ENCODE measurements around the gene ZNF804B.

The ZNF804B gene

GRCh38 chr7:88818552-88818951 lies 59.1 kb downstream of the ZNF804B start:
- no peak for DNase-seq (ENCODE audit: low read depth)
- no peak overlapping the region for H3K4me3 ChIP-seq (ENCODE audit: low read depth, low read length)

DNA sequence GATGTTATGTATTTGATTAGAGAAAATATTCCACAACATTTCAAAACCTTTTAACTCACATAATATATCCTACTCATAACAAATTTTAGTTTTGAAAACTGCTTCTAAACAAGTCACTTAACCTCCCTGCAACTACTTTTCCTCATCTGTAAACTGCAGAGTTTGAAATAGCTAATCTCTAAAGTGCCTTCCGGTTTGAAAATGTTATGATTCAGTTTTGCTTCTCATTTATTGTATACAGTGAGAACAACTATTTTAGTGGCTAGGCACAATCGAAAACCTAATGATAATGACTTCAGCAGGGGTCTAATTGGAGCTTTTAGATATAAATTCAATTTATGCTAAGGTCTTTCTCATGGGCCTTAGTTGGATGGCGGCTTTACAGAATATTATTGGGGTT lies 66.7 kb downstream of the ZNF804B start:
- DNase-seq (ENCODE audit: low read depth): no peak

DNA sequence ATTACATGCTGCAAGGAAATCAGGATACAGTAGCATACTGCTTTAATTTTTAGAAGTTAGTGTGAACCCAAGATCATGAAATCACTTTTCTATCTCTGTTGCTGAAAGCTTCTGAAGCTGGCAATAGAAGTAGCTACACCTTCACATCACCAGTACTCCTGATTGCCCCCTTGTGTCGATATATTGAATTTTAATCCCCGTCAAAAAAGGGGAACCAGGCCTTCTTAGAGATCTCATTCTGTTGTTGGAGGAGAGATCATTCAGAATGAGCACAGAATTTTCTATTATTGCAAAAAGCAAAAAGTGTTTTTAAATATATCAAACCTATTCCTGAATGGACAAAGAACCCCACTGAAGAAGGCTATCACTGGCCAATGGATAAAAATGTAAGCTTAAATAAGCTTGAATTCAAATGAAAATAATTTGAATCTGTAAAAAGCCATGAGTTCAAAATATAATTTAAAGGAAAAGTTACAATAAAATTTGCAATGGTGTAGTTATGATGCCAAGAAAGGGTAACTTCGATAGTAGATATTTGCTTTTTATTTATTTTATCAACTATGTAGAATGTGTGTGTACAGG lies 75.7 kb downstream of the ZNF804B start:
- H3K4me3 ChIP-seq (ENCODE audit: low read depth, low read length): no peak overlapping the region
- DNase-seq (ENCODE audit: low read depth): no peak

More for the DNA sequence above, 66.7 kb downstream of the ZNF804B start:
- H3K4me3 ChIP-seq (ENCODE audit: low read depth, low read length): no peak overlapping the region

DNA sequence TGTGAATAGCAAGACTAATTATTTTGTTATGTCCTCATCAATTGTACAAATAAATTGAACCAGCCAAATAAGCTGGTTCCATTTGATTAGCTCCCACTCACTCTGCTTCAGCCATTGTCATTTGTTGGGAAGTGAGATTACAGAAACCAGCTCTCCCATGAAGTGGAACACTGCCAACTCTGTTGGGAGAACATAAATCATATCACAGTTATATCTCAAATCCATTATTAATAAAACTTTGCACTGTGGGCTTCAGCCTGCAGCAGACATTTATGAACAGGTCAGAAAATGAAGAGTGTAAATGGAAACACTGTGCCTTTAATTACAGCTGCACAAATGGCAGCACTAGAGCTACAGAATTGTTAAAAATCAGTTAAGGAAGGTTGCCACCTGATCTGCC lies 82.7 kb downstream of the ZNF804B start:
- no peak overlapping the region for H3K4me3 ChIP-seq (ENCODE audit: low read depth, low read length)
- no peak for DNase-seq (ENCODE audit: low read depth)

DNA sequence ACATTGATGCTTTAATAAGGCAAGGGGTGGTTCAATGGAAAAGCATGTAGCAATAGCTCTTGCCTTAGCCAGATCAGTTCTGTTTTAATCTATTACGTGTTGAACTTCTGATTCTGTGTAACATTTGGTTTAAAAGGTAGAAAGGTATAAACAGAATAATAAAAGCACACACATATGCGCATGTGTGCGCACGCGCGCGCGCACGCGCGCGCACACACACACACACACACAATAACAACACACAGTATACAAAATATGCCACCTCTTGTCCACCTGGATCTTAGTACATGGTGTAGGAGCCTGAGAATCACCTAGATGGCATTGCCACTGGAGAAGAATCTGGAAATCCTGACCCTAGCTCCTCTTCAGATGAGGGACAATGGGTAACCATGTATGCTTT lies 85.6 kb downstream of the ZNF804B start:
- no peak overlapping the region for H3K4me3 ChIP-seq (ENCODE audit: low read depth, low read length)
- no peak for DNase-seq (ENCODE audit: low read depth)

GRCh38 chr7:88851220-88851619 lies 91.7 kb downstream of the ZNF804B start:
- DNase-seq (ENCODE audit: low read depth): no peak
- H3K4me3 ChIP-seq (ENCODE audit: low read depth, low read length): no peak overlapping the region

GRCh38 chr7:88859288-88859687 lies 99.8 kb downstream of the ZNF804B start:
- no peak for DNase-seq (ENCODE audit: low read depth)
- H3K4me3 ChIP-seq (ENCODE audit: low read depth, low read length): no peak overlapping the region

GRCh38 chr7:88866265-88866863 lies 106.9 kb downstream of the ZNF804B start:
- DNase-seq (ENCODE audit: low read depth): no peak
- no peak overlapping the region for H3K4me3 ChIP-seq (ENCODE audit: low read depth, low read length)

- DNase-seq (ENCODE audit: low read depth): no peak
- H3K4me3 ChIP-seq (ENCODE audit: low read depth, low read length): no peak overlapping the region
Observed at GRCh38 chr7:88867158-88867557, 107.7 kb downstream of the ZNF804B start.

GRCh38 chr7:88868456-88868855 lies 109.0 kb downstream of the ZNF804B start:
- DNase-seq (ENCODE audit: low read depth): no peak
- no peak overlapping the region for H3K4me3 ChIP-seq (ENCODE audit: low read depth, low read length)

- no peak for DNase-seq (ENCODE audit: low read depth)
- no peak overlapping the region for H3K4me3 ChIP-seq (ENCODE audit: low read depth, low read length)
Observed at GRCh38 chr7:88881136-88881535, 121.6 kb downstream of the ZNF804B start.

GRCh38 chr7:88885131-88885530 lies 125.6 kb downstream of the ZNF804B start:
- no peak overlapping the region for H3K4me3 ChIP-seq (ENCODE audit: low read depth, low read length)
- no peak for DNase-seq (ENCODE audit: low read depth)

- no peak overlapping the region for H3K4me3 ChIP-seq (ENCODE audit: low read depth, low read length)
- no peak for DNase-seq (ENCODE audit: low read depth)
Observed at GRCh38 chr7:88888684-88889083, 129.2 kb downstream of the ZNF804B start.

DNA sequence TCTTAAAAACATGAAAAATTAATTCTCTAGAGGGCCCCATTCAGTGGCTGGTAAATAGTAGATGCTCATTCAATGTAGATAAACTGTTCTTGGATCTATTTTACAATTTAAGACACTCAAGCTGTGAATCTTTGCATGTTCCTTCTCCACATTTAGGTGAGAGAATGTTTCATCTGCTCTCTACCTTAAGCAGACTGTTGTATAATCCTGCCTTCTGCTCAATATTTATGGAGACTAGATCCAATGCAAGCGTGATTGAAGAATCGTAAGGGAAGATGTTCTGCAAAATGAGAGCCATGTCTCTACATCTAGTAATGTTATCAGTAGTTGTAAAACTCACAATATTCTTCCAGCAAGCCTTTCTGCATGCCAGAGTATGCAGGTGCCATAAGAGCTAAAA lies 151.0 kb downstream of the ZNF804B start:
- H3K4me3 ChIP-seq (ENCODE audit: low read depth, low read length): no peak overlapping the region
- DNase-seq (ENCODE audit: low read depth): no peak

GRCh38 chr7:88912852-88913251 lies 153.4 kb downstream of the ZNF804B start:
- no peak overlapping the region for H3K4me3 ChIP-seq (ENCODE audit: low read depth, low read length)
- no peak for DNase-seq (ENCODE audit: low read depth)

DNA sequence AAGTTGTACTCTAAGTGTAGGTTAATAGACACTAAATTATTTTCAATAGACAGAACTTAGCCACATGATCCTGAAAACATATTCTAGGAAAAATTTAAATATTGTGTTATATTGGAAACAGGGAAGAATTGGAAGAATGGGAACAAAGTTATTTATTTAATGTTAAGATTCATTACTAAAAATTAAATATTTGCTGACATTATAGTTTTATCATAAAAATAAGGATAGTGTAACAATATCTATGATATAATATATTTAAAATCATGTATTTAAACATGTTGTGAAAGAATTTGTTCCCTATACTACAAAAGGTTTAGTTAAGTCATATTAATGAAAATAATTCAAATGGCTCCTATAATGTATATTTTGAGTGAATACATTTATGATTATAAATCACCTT lies 156.1 kb downstream of the ZNF804B start:
- no peak for DNase-seq (ENCODE audit: low read depth)
- H3K4me3 ChIP-seq (ENCODE audit: low read depth, low read length): no peak overlapping the region

DNA sequence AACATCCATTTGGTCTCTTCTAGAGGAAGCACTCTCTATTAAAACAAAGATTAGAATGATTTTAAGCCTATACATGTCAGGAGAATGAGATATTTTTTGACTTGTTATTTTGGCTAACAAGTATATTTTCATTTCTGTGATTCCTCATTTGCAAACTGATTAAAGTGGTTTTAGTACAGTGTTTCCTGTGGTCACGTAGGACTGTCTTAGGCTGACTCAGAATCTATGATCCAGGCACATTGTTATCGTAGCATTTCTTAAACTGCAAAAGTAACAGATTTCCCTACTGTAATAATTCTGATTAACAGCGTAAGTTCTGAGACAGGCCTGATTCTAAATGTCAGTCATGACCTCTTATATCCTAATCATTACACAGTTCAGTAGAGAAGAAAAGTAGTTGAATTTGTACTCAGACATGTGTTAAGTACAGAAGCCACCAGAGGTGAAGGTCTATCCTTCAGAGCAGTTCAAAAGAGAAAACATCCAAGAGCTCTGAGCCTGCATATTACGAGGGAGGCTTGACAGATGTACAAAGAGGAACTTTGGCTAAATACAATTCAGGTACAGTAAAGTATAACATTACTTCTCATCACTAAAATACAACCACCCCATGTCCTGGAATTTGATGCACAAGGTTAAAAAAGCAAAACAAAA lies 160.1 kb downstream of the ZNF804B start:
- no peak overlapping the region for H3K4me3 ChIP-seq (ENCODE audit: low read depth, low read length)
- DNase-seq (ENCODE audit: low read depth): no peak

- no peak for DNase-seq (ENCODE audit: low read depth)
- no peak overlapping the region for H3K4me3 ChIP-seq (ENCODE audit: low read depth, low read length)
Observed at GRCh38 chr7:88922944-88923343, 163.4 kb downstream of the ZNF804B start.

DNA sequence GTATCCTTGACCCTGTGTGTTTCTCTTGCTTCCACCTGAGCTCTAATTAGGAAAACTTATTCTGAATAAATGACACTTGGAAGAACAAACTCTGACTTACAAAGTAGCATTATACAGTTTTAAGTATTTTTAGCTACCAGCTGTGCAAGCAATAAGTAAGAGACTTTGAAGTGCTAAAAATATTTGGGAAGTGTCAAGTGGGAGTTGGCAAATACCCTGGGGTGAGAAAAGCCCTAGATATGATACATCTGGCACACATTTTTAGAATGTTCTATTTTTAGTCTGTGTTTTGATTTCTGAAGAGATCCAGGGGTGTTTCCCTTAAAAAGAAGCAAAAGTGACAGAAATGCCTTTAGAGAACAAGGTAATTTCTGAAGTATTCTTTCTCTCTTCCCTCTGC lies 168.8 kb downstream of the ZNF804B start:
- no peak for DNase-seq (ENCODE audit: low read depth)
- H3K4me3 ChIP-seq (ENCODE audit: low read depth, low read length): no peak overlapping the region

DNA sequence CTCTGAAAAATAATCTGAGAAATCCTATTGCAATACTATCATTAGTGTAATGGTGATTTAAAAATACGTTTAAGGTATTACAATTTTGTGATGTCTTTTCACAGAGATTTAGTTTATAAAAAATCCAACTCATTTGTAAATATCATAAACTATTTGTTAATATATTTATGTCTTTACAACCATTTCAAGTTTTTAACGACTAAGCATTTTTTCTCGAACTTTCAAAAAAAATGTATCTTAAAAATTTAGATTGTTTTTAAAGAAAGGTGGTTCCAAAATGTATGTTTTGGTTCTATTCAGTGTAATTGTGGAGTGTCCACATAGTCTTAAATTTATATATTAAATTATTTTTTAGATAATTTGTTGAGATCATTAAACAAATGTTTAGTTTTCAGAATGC lies 170.2 kb downstream of the ZNF804B start:
- DNase-seq (ENCODE audit: low read depth): no peak
- H3K4me3 ChIP-seq (ENCODE audit: low read depth, low read length): no peak overlapping the region

GRCh38 chr7:88933285-88933684 lies 173.8 kb downstream of the ZNF804B start:
- no peak overlapping the region for H3K4me3 ChIP-seq (ENCODE audit: low read depth, low read length)
- DNase-seq (ENCODE audit: low read depth): no peak

Measured in skeletal muscle cell (primary cell).